Right atrium auricular region (tissue), 2 donors: Measurements from ENCODE around the gene PTGER3. TPM values are rescaled to one million over a fixed set of nuclear protein-coding genes. Genes with fewer than 3 reads are reported as not detected.

Experiments
- DNase-seq: peaks from one replicate; pipeline ENCODE4 v3.0.0-alpha.2; 2019; ENCODE audit warnings: low spot score
- H3K27ac ChIP-seq, 2 donors: fragments of 200-600 bp; sonication (generic); 1 replicate in 1 of 2; 2 replicates in 1 of 2; pipeline ENCODE4 v1.5.1; 2016 to 2019
- H3K27me3 ChIP-seq, 2 donors: fragments of 200-600 bp; sonication (generic); one replicate each; pipeline versions ENCODE4 v1.5.1 to v1.6.0; 2017 to 2019
- H3K36me3 ChIP-seq: fragments of 200-600 bp; sonication (generic); one replicate; pipeline ENCODE4 v1.5.1; 2016
- H3K4me1 ChIP-seq, 2 donors: fragments of 200-600 bp; sonication (generic); one replicate each; pipeline versions ENCODE4 v1.5.1 to v1.6.0; 2017 to 2019
- H3K4me3 ChIP-seq, 2 donors: fragments of 200-600 bp; sonication (generic); 1 replicate in 1 of 2; 2 replicates in 1 of 2; pipeline ENCODE4 v1.5.1; 2017 to 2019; ENCODE audit warnings: mild to moderate bottlenecking in 1 of 2, moderate library complexity in 1 of 2
- H3K9me3 ChIP-seq, 2 donors: fragments of 200-600 bp; sonication (generic); one replicate each; pipeline ENCODE4 v1.5.1; 2019
- CTCF ChIP-seq, 2 donors: fragments of 200-600 bp; sonication (generic); IDR thresholded peaks; one replicate each; pipeline ENCODE4 v1.5.1; 2019; ENCODE audit warnings: antibody characterized with exemption in 2 of 2
- total RNA-seq, 2 donors: library from RNA; depleted of rRNA; stranded (reverse); fragments of >200 nt; gene quantifications; one replicate each; pipeline ENCODE4 v1.1.0, GENCODE V29; 2016

Gene PTGER3
- total RNA-seq, 2 donors from 2014 or later: 0.52 to 4.6 TPM

DNA sequence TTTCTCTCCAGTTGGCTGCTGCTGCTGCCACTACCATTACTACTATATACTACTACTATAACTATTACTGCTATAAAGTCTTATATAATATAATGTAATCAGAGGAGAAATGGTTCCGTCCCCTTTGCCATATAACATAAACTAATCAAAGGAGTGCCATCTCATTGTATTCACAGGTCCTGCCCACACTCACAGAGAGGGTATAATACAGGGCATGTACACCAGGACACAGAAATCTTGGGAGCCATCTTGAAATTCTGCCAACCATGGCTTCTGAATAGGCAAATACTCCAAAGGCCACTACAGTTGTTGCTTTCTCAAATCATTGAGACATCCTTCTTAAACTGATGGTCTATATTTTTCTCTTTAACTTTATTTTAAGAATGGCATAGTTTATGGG is 40.1 kb upstream of the PTGER3 start:
- DNase-seq: no peak
- Histone ChIP-seq H3K4me1 (no peaks in the 10 kb centered on the region), H3K9me3 (no peaks in the 10 kb centered on the region), H3K27ac (no peak overlapping the region), H3K27me3 (no peaks in the 10 kb centered on the region), H3K36me3 (no peaks in the 10 kb centered on the region), H3K4me3 (no peak overlapping the region)
- TF ChIP-seq CTCF (IDR thresholded peaks at IDR 0.05): no peak

- no peak for TF ChIP-seq CTCF (IDR thresholded peaks at IDR 0.05)
- Histone ChIP-seq H3K27ac (no peak overlapping the region), H3K9me3 (no peaks in the 10 kb centered on the region), H3K27me3 (no peaks in the 10 kb centered on the region), H3K4me1 (no peaks in the 10 kb centered on the region), H3K4me3 (no peak overlapping the region), H3K36me3 (no peaks in the 10 kb centered on the region)
- DNase-seq: no peak
These were observed 39.4 kb upstream of the PTGER3 start for GRCh38 chr1:71087060-71087459.

GRCh38 chr1:71086331-71086730 is 38.7 kb upstream of the PTGER3 start:
- Histone ChIP-seq H3K4me3 (no peak overlapping the region), H3K27ac (no peak overlapping the region), H3K27me3 (no peaks in the 10 kb centered on the region), H3K36me3 (no peaks in the 10 kb centered on the region), H3K9me3 (no peaks in the 10 kb centered on the region), H3K4me1 (peaks cover 0 to 5% of the 10 kb centered on the region in 2 donors)
- TF ChIP-seq CTCF (IDR thresholded peaks at IDR 0.05): no peak
- DNase-seq: no peak

DNA sequence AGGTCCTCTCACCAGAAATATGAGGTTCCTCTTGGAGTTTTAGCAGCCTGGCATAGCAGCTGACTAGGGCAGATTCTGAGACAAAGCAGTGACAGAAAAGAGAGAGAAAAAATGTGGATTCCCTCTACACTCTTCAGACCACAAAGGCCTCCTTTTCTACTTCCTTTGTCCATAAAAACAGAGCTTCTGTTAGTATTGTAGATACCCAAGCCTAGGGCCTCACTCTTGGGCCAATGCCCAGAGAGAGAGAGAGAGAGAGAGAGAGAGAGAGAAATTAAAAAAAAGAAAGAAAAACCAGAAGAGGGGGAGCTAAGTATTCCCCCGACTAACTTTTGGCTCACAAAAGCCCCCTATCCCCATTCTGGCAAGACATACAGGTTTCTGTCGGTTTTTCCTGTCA is 35.7 kb upstream of the PTGER3 start:
- no peak overlapping the region for H3K27ac ChIP-seq
- H3K4me1 ChIP-seq: peaks cover 0 to 19% of the 10 kb centered on the region in 2 donors
- no peak for TF ChIP-seq CTCF (IDR thresholded peaks at IDR 0.05)
- no peak overlapping the region for H3K4me3 ChIP-seq
- H3K9me3 ChIP-seq: no peaks in the 10 kb centered on the region
- H3K27me3 ChIP-seq: no peaks in the 10 kb centered on the region
- DNase-seq: no peak
- peaks cover 1% of the 10 kb centered on the region for H3K36me3 ChIP-seq

DNA sequence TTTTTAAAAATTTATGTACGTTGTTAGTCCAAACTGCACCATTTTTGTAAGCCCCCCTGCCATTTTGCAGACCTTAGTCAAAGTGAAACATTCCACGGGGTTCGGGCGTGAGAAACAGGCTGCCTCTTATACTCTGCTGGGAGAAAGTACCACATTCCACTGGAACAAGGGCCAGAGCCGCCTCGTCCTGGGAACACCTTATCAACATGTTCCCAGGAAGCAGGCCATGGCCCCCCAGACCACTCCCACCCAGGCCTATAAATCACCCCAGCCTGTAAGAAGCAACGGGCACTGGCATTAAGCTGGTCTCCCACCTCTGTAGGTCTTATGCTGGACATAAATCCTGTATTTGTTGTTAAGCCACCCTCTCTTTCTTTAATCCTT is 34.1 kb upstream of the PTGER3 start:
- peaks cover 15% of the 10 kb centered on the region for H3K36me3 ChIP-seq
- no peaks in the 10 kb centered on the region for H3K27me3 ChIP-seq
- no peak for TF ChIP-seq CTCF (IDR thresholded peaks at IDR 0.05)
- no peak for DNase-seq
- peak overlapping the region; percentile 76 to 84 for H3K27ac ChIP-seq
- H3K4me3 ChIP-seq: peak overlapping the region; percentile 75 to 85
- H3K4me1 ChIP-seq: peaks cover 0 to 19% of the 10 kb centered on the region in 2 donors
- H3K9me3 ChIP-seq: no peaks in the 10 kb centered on the region
